ENCODE results near the gene AR.

The AR gene

GRCh38 chrX:67723580-67724351, 179.9 kb downstream of the AR start:
- peak; percentile 37 for DNase-seq (ENCODE audit: low read depth)
- no peak for TF ChIP-seq CTCF (IDR thresholded peaks at IDR 0.05; ENCODE audit: control insufficient read depth, extremely low read depth, insufficient read depth)
- no peak overlapping the region for H3K4me3 ChIP-seq (ENCODE audit: low read depth, low read length)

GRCh38 chrX:67724359-67725110, 180.7 kb downstream of the AR start:
- TF ChIP-seq CTCF (IDR thresholded peaks at IDR 0.05; ENCODE audit: control insufficient read depth, extremely low read depth, insufficient read depth): no peak
- no peak for DNase-seq (ENCODE audit: low read depth)
- no peak overlapping the region for H3K4me3 ChIP-seq (ENCODE audit: low read depth, low read length)

- no peak for DNase-seq (ENCODE audit: low read depth)
- TF ChIP-seq CTCF (IDR thresholded peaks at IDR 0.05; ENCODE audit: control insufficient read depth, extremely low read depth, insufficient read depth): no peak
- H3K4me3 ChIP-seq (ENCODE audit: low read depth, low read length): no peak overlapping the region
Observed at GRCh38 chrX:67725471-67725870, 181.7 kb downstream of the AR start.

GRCh38 chrX:67726018-67726417, 182.2 kb downstream of the AR start:
- H3K4me3 ChIP-seq (ENCODE audit: low read depth, low read length): no peak overlapping the region
- no peak for TF ChIP-seq CTCF (IDR thresholded peaks at IDR 0.05; ENCODE audit: control insufficient read depth, extremely low read depth, insufficient read depth)
- DNase-seq (ENCODE audit: low read depth): no peak

- H3K4me3 ChIP-seq (ENCODE audit: low read depth, low read length): no peak overlapping the region
- DNase-seq (ENCODE audit: low read depth): no peak
- no peak for TF ChIP-seq CTCF (IDR thresholded peaks at IDR 0.05; ENCODE audit: control insufficient read depth, extremely low read depth, insufficient read depth)
Observed at GRCh38 chrX:67727576-67727975, 183.8 kb downstream of the AR start.

- no peak for TF ChIP-seq CTCF (IDR thresholded peaks at IDR 0.05; ENCODE audit: control insufficient read depth, extremely low read depth, insufficient read depth)
- no peak for DNase-seq (ENCODE audit: low read depth)
- no peak overlapping the region for H3K4me3 ChIP-seq (ENCODE audit: low read depth, low read length)
Observed at GRCh38 chrX:67730296-67730695, 186.5 kb downstream of the AR start.

Measured in LNCaP clone FGC (cell line).